Limb (tissue), 2 donors: ENCODE measurements around the gene HOMER1.
A peak's percentile ranks its signal among the peaks of the same experiment; 100 is the strongest.

Source experiments
- DNase-seq, 2 donors: peaks; one replicate each; pipeline ENCODE4 v3.0.0-alpha.2; 2016; ENCODE audit errors: extremely low spot score in 2 of 2

Gene HOMER1

GRCh38 chr5:79490323-79490936 is 23.5 kb downstream of the HOMER1 start:
- DNase-seq = no peak

- no peak for DNase-seq
Measured at GRCh38 chr5:79489773-79490172, 24.2 kb downstream of the HOMER1 start.

DNA sequence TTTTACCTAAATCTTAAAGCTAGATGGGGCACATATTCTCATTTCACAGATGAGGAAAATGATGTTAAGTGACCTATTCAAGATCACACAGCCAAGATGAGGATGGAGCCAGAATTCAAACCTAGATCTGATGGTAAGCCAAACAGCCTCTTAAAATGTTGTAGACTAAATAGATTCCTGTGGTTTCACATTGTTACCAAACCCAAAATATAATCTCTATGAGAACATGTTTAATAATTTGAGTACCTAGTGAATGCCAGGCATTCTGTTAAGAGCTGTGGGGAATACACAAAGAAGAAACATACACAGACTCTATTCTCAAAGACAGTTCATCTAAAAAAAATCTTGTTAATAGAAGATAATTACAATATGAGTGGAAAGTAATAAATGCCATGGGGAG is 25.2 kb downstream of the HOMER1 start:
- DNase-seq = no peak

- no peak for DNase-seq
Measured at GRCh38 chr5:79488058-79488457, 25.9 kb downstream of the HOMER1 start.

- DNase-seq = no peak
Measured at GRCh38 chr5:79487251-79487650, 26.7 kb downstream of the HOMER1 start.

DNA sequence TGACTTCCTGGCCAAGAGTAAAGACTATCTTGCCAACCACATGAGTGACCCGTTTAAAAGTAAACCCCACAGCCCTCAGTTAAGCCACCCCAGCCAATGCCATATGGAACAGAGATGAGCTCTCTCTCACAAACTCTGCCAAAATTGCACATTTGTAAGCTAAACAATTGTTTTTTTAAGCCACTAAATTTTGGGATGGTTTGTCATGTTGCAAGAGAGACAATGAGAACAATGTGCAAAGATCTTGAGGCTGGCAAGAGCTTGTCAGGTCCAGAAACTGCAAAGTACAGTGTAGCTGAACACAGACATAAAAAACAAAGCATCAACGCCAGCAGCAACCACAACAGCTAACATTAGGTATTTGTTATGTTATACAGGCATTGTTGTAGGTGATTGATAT is 27.8 kb downstream of the HOMER1 start:
- no peak for DNase-seq

- DNase-seq = no peak
Measured at GRCh38 chr5:79484731-79485130, 29.2 kb downstream of the HOMER1 start.

- no peak for DNase-seq
Measured at GRCh38 chr5:79481574-79481973, 32.4 kb downstream of the HOMER1 start.

DNA sequence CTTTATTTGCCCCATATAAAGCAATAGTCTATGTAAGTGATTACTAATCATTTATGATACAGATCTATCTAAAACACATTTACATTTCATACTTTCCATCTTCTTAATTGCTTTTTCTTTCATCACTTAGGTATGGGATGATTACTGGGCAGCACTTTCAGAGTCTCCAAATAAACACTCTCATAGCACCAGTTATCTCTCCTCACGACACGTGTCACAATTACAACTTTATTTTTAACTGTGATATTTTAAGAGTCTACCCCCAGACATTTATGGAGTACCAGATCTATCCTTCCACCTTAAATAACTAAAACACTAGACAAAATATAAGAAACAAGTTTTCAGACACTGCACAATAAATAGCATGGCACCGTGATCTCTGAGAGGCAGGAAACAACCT is 32.9 kb downstream of the HOMER1 start:
- DNase-seq = no peak

GRCh38 chr5:79475152-79475466 is 38.8 kb downstream of the HOMER1 start:
- DNase-seq = no peak

DNA sequence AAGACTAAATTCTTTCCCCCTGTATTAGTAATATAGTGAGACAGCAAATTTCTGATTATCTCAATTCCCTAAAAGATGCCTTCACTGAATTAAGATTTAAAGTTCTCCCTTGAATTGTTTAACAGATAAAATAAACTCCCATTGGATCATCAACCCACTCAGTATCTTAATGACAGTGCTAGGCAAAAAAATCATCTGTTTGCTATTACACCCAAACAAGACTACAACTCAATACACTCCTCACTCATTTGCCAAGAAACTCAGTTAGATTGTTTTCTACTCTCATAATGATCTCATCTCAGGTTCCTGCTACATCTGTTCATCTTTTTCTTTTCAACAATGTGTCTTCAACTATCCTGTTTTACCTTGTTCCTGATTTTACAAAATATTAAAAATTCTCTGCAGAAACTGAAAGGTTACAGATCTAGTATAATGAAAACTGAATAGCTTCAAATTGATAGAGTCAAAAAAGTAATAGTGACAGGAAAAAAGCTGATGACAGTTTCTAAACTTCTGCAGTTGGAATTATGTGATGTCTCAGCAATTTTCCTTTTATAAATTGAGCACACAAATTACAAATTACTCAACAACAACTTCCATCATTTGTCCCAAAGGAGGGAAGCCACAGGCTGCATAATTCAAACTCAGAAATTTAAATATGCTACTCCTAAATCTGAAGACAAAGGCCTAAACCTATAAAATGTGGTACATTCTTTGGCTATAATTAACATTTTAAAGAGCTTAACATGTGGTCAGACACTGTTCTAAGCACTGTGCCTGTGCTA is 39.4 kb downstream of the HOMER1 start:
- no peak for DNase-seq

- DNase-seq = no peak
Measured at GRCh38 chr5:79471556-79471955, 42.4 kb downstream of the HOMER1 start.

DNA sequence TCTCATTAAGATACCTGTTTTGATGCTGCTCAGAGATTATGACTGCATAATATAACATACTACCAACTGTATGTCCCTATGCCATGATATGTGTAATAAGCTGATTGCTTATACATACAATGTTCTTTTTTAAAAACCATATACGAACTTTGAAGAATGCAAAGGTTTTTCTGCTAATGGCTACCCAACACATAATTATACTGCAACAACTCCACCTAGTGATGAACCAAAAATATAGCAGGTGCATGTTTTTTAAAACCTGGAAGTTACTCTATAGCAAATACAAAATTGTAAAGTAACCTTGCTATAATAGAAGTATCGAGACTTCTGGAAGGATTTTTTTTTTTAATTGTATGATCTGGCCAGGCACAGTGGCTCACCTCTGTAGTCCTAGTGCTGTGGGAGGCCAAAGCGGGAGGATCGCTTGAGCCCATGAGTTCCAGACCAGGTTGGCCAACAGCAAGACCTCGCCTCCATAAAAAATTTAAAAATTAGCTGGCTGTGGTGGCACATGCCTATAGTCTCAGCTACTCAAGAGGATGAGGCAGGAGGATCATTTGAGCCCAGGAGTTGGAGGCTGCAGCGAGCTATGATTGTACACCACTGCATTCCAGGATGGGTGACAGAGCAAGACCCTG is 49.1 kb downstream of the HOMER1 start:
- DNase-seq = peak in 1 of 2 donors; percentile 48

GRCh38 chr5:79464278-79464677 is 49.7 kb downstream of the HOMER1 start:
- DNase-seq = no peak

GRCh38 chr5:79459626-79460025 is 54.3 kb downstream of the HOMER1 start:
- no peak for DNase-seq

- no peak for DNase-seq
Measured at GRCh38 chr5:79456890-79457583, 56.9 kb downstream of the HOMER1 start.

DNA sequence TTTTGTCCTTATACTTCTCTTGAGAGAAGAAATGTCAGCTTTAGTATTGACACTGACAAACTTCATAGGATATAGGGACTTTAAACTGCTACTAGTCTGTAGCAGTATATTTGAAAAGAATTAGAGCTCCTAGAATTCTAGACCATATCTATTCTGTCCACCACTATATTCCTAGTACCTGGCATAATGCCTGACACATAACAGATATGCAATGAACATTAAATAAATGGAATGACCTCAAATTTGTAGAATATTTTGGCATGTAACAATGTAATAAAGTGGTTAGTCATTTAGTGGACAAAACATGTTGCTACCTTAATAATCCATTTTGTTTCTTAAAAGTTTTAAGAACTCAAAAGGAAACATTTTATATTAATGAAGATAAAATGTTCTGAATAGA is 57.5 kb downstream of the HOMER1 start:
- no peak for DNase-seq

- no peak for DNase-seq
Measured at GRCh38 chr5:79454043-79454442, 59.9 kb downstream of the HOMER1 start.

DNA sequence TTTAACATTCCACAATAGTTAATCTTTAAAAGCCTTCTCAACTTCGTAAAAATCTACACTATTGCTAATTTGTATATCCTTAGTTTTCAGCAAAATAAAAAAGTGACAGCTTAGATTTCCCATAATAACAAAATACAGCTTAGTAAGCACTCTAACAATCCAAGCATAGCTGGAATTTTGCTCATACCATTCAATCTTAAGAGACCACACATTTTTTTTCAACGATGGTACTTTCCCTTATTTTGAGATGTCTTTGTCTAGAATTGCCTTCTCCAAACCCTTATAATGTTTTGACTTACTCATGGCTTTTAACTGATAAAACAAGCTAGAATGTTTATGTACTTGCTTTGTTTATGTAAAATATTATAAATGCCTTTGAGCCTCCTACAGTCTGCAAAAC is 65.6 kb downstream of the HOMER1 start:
- DNase-seq = no peak

DNA sequence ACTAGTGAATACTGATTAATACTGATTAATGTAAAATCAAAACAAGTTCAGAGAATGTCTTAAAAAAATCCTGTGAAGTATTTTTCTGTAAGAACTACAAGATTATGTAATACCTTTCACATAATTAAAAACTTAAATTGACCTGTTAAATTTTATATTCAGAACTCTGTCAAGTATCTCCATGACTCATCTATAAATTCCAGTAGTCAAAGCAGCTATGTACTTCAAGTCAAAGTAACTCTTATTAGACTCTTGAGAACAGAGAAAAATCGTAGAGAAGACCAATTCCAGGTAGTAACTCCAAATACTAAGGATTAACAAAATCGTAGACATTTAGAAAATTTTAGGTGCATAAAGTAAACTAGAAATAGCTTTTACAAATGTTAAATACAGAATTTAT is 77.1 kb downstream of the HOMER1 start:
- no peak for DNase-seq

DNA sequence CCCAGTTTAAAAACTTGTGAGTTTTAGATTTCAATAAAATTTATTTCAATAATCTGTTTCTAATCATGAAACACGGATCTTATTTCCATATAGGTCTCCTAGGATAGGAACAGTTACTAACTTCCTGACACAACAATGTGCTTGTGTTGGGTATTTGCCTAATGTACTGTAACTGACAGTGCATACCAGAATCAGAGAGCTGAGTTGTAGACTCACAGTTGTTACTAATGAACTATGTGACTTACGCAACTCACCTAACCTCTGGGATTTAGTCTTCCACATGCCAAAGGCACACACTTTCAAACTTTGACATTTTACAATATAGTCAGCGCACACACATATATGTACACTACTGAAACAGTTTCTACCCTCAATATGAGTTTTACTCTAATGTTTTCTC is 77.7 kb downstream of the HOMER1 start:
- DNase-seq = no peak

GRCh38 chr5:79430196-79430595 is 83.7 kb downstream of the HOMER1 start:
- no peak for DNase-seq
